Right cardiac atrium (tissue), 5 donors: ENCODE data around the gene OR56A5. TPM values are rescaled to one million over a fixed set of nuclear protein-coding genes. Genes with fewer than 3 reads are reported as not detected.
A peak's percentile ranks its signal among the peaks of the same experiment; 100 is the strongest.

ENCODE experiments used
- ATAC-seq, 2 donors: fragments of 200-7000 bp; cut with Tn5 transposase; one replicate each; pipeline versions ENCODE4 v1.8.0 to v1.9.1; 2020; ENCODE audit warnings: moderate library complexity in 2 of 2, mild to moderate bottlenecking in 1 of 2
- DNase-seq, 3 donors: peaks; one replicate each; pipeline ENCODE4 v3.0.0-alpha.2; 2020
- H3K27ac ChIP-seq: one replicate; pipeline ENCODE4 v1.5.1; 2013; ENCODE audit warnings: mild to moderate bottlenecking, low read length, control low read depth, moderate library complexity
- H3K27me3 ChIP-seq: one replicate; pipeline ENCODE4 v1.6.1; 2013; ENCODE audit not compliant: control insufficient read depth, insufficient read depth
- H3K4me1 ChIP-seq: one replicate; pipeline ENCODE4 v1.6.1; 2013; ENCODE audit warnings: low read length; ENCODE audit not compliant: control insufficient read depth, insufficient read depth
- H3K4me3 ChIP-seq: one replicate; pipeline ENCODE4 v1.5.1; 2013; ENCODE audit warnings: low read length, control low read depth
- H3K9me3 ChIP-seq: one replicate; pipeline ENCODE4 v1.6.1; 2013; ENCODE audit warnings: low read length; ENCODE audit not compliant: control insufficient read depth
- WGBS: extraction: QIAGEN DNeasy Blood & Tissue Kit; methylation state at CpG from one replicate; pipeline ENCODE4 v1.1.7; 2013; 5-methylcytosine and 5-hydroxymethylcytosine counted together
- intact Hi-C, 4 donors: fragments of 100-400 bp; cut with DNase I; formaldehyde crosslinking; loops; one replicate each; pipeline versions ENCODE4 v1.11.0 to v1.14.0; 2022 to 2023
- polyA plus RNA-seq: library from polyadenylated mRNA; stranded (reverse); fragments of 200-250 nt; gene quantifications from one replicate; pipeline ENCODE4 v1.2.3, GENCODE V29; 2013
- total RNA-seq, 4 donors: library from RNA; stranded (reverse); fragmentation: NEBNext Ultra II Directional; extraction: Animal tissue kit (Norgen Biotek cat#: 25700); gene quantifications; one replicate each; pipeline ENCODE4 v1.2.1, GENCODE V29; 2021
- donor health status: healthy with polysubstance abuse.
- donor health status: DM: no; HTN: yes; CAD: no.
- donor health status: DM: no; HTN: no; CAD: no.
- donor health status: DM: no; HTN: yes; CAD: no; lungs with severe emphysema.
- donor health status: DM: yes; HTN: yes; CAD: no.

Gene OR56A5
- total and polyA plus RNA-seq, 5 donors, result not detected

- no peaks in the 10 kb centered on the region for H3K9me3 ChIP-seq
- 92% methylated on average over 11 of the region's 11 CpGs for WGBS
- H3K4me3 ChIP-seq, result no peak overlapping the region
- intact Hi-C loops, result no loop called here
- ATAC-seq, result no peak
- no peak overlapping the region for H3K27ac ChIP-seq
- no peaks in the 10 kb centered on the region for H3K27me3 ChIP-seq
- H3K4me1 ChIP-seq, result no peaks in the 10 kb centered on the region
- peak in 1 of 3 donors; percentile 26 for DNase-seq
Measured at GRCh38 chr11:5932671-5933070, 35.6 kb downstream of the OR56A5 start.

GRCh38 chr11:5931061-5931460, 37.2 kb downstream of the OR56A5 start:
- H3K27ac ChIP-seq, result no peak overlapping the region
- no peak overlapping the region for H3K4me3 ChIP-seq
- 90% methylated on average over 8 of the region's 8 CpGs for WGBS
- ATAC-seq, result no peak
- H3K27me3 ChIP-seq, result no peaks in the 10 kb centered on the region
- intact Hi-C loops, result no loop called here
- no peak for DNase-seq
- no peaks in the 10 kb centered on the region for H3K4me1 ChIP-seq
- H3K9me3 ChIP-seq, result no peaks in the 10 kb centered on the region

- no peak for ATAC-seq
- Histone ChIP-seq H3K4me3 (no peak overlapping the region), H3K4me1 (no peaks in the 10 kb centered on the region), H3K9me3 (no peaks in the 10 kb centered on the region), H3K27me3 (no peaks in the 10 kb centered on the region), H3K27ac (no peak overlapping the region)
- intact Hi-C loops, result no loop called here
- peak in 1 of 3 donors; percentile 42 for DNase-seq
- 89% methylated on average over 19 of the region's 19 CpGs for WGBS
Measured at GRCh38 chr11:5930614-5931013, 37.7 kb downstream of the OR56A5 start.

- DNase-seq (no peak), ATAC-seq (no peak)
- Histone ChIP-seq H3K27me3 (no peaks in the 10 kb centered on the region), H3K27ac (no peak overlapping the region), H3K9me3 (no peaks in the 10 kb centered on the region), H3K4me1 (no peaks in the 10 kb centered on the region), H3K4me3 (no peak overlapping the region)
- 93% methylated on average over 31 of the region's 31 CpGs for WGBS
- intact Hi-C loops, result no loop called here
Measured at GRCh38 chr11:5929571-5930368, 38.5 kb downstream of the OR56A5 start.

- ATAC-seq (no peak), DNase-seq (no peak)
- Histone ChIP-seq H3K27me3 (no peaks in the 10 kb centered on the region), H3K4me1 (no peaks in the 10 kb centered on the region), H3K9me3 (no peaks in the 10 kb centered on the region), H3K27ac (no peak overlapping the region), H3K4me3 (no peak overlapping the region)
- WGBS, result 85% methylated on average over 15 of the region's 15 CpGs
- intact Hi-C loops, result no loop called here
Measured at GRCh38 chr11:5928811-5929210, 39.5 kb downstream of the OR56A5 start.

GRCh38 chr11:5928271-5928670, 40.0 kb downstream of the OR56A5 start:
- DNase-seq (no peak), ATAC-seq (no peak)
- H3K27ac ChIP-seq, result no peak overlapping the region
- no peak overlapping the region for H3K4me3 ChIP-seq
- intact Hi-C loops, result no loop called here
- no peaks in the 10 kb centered on the region for H3K9me3 ChIP-seq
- WGBS, result 95% methylated on average over 17 of the region's 17 CpGs
- H3K4me1 ChIP-seq, result no peaks in the 10 kb centered on the region
- H3K27me3 ChIP-seq, result no peaks in the 10 kb centered on the region

GRCh38 chr11:5923794-5924193, 44.5 kb downstream of the OR56A5 start:
- no peak overlapping the region for H3K4me3 ChIP-seq
- no peaks in the 10 kb centered on the region for H3K4me1 ChIP-seq
- H3K9me3 ChIP-seq, result no peaks in the 10 kb centered on the region
- DNase-seq (no peak), ATAC-seq (no peak)
- no peaks in the 10 kb centered on the region for H3K27me3 ChIP-seq
- intact Hi-C loops, result no loop called here
- no peak overlapping the region for H3K27ac ChIP-seq

- no peaks in the 10 kb centered on the region for H3K4me1 ChIP-seq
- DNase-seq (no peak), ATAC-seq (no peak)
- H3K4me3 ChIP-seq, result no peak overlapping the region
- H3K9me3 ChIP-seq, result no peaks in the 10 kb centered on the region
- H3K27me3 ChIP-seq, result no peaks in the 10 kb centered on the region
- H3K27ac ChIP-seq, result no peak overlapping the region
- intact Hi-C loops, result no loop called here
Measured at GRCh38 chr11:5923427-5923776, 44.9 kb downstream of the OR56A5 start.

GRCh38 chr11:5922749-5923426, 45.4 kb downstream of the OR56A5 start:
- Histone ChIP-seq H3K4me3 (no peak overlapping the region), H3K4me1 (no peaks in the 10 kb centered on the region), H3K27me3 (no peaks in the 10 kb centered on the region), H3K9me3 (no peaks in the 10 kb centered on the region), H3K27ac (no peak overlapping the region)
- intact Hi-C loops, result no loop called here
- ATAC-seq (no peak), DNase-seq (no peak)
- WGBS, result 70% methylated on average over 2 of the region's 2 CpGs
